GM21423 (cell line): ENCODE data around the gene ETS1.

ENCODE experiments used
- ATAC-seq: cut with Tn5 transposase; IDR thresholded peaks from one replicate; pipeline ENCODE4 v1.9.1; 2021; ENCODE audit warnings: mild to moderate bottlenecking, moderate library complexity; ENCODE audit not compliant: unreplicated experiment

ETS1 gene

GRCh38 chr11:128521682-128522054 is 65.7 kb downstream of the ETS1 start:
- ATAC-seq = no peak

- ATAC-seq = no peak
These were observed 66.3 kb downstream of the ETS1 start for GRCh38 chr11:128520888-128521681.

GRCh38 chr11:128520206-128520887 is 67.0 kb downstream of the ETS1 start:
- ATAC-seq = no peak

- peak; percentile 34 for ATAC-seq
These were observed 68.0 kb downstream of the ETS1 start for GRCh38 chr11:128519338-128519737.

GRCh38 chr11:128518493-128519207 is 68.7 kb downstream of the ETS1 start:
- no peak for ATAC-seq

- ATAC-seq = no peak
These were observed 69.7 kb downstream of the ETS1 start for GRCh38 chr11:128517451-128518230.

GRCh38 chr11:128516886-128517285 is 70.5 kb downstream of the ETS1 start:
- ATAC-seq = no peak

GRCh38 chr11:128515826-128516778 is 71.3 kb downstream of the ETS1 start:
- no peak for ATAC-seq

- ATAC-seq = no peak
These were observed 72.3 kb downstream of the ETS1 start for GRCh38 chr11:128515086-128515485.

- ATAC-seq = no peak
These were observed 73.3 kb downstream of the ETS1 start for GRCh38 chr11:128513915-128514681.

GRCh38 chr11:128512474-128512996 is 74.8 kb downstream of the ETS1 start:
- no peak for ATAC-seq

GRCh38 chr11:128511712-128512111 is 75.6 kb downstream of the ETS1 start:
- no peak for ATAC-seq

- no peak for ATAC-seq
These were observed 77.6 kb downstream of the ETS1 start for GRCh38 chr11:128509621-128510389.

GRCh38 chr11:128508770-128509510 is 78.4 kb downstream of the ETS1 start:
- no peak for ATAC-seq

GRCh38 chr11:128507936-128508335 is 79.4 kb downstream of the ETS1 start:
- no peak for ATAC-seq

GRCh38 chr11:128506999-128507611 is 80.3 kb downstream of the ETS1 start:
- ATAC-seq = no peak

GRCh38 chr11:128506356-128506755 is 81.0 kb downstream of the ETS1 start:
- no peak for ATAC-seq
